ENCODE data around the gene MINDY4.

- TF ChIP-seq ZNF501 (tag by site-specific recombination; IDR thresholded peaks at IDR 0.05), result no peak
- no peak for TF ChIP-seq ZNF138 (tag by site-specific recombination; IDR thresholded peaks at IDR 0.05; ENCODE audit: borderline replicate concordance)
- TF ChIP-seq, protein P1, sequence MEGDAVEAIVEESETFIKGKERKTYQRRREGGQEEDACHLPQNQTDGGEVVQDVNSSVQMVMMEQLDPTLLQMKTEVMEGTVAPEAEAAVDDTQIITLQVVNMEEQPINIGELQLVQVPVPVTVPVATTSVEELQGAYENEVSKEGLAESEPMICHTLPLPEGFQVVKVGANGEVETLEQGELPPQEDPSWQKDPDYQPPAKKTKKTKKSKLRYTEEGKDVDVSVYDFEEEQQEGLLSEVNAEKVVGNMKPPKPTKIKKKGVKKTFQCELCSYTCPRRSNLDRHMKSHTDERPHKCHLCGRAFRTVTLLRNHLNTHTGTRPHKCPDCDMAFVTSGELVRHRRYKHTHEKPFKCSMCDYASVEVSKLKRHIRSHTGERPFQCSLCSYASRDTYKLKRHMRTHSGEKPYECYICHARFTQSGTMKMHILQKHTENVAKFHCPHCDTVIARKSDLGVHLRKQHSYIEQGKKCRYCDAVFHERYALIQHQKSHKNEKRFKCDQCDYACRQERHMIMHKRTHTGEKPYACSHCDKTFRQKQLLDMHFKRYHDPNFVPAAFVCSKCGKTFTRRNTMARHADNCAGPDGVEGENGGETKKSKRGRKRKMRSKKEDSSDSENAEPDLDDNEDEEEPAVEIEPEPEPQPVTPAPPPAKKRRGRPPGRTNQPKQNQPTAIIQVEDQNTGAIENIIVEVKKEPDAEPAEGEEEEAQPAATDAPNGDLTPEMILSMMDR (tag by site-specific recombination; IDR thresholded peaks at IDR 0.05), result no peak
- TF ChIP-seq SETDB1 (IDR thresholded peaks at IDR 0.05; ENCODE audit: insufficient read length, low read length), result no peak
- TF ChIP-seq, protein P2, sequence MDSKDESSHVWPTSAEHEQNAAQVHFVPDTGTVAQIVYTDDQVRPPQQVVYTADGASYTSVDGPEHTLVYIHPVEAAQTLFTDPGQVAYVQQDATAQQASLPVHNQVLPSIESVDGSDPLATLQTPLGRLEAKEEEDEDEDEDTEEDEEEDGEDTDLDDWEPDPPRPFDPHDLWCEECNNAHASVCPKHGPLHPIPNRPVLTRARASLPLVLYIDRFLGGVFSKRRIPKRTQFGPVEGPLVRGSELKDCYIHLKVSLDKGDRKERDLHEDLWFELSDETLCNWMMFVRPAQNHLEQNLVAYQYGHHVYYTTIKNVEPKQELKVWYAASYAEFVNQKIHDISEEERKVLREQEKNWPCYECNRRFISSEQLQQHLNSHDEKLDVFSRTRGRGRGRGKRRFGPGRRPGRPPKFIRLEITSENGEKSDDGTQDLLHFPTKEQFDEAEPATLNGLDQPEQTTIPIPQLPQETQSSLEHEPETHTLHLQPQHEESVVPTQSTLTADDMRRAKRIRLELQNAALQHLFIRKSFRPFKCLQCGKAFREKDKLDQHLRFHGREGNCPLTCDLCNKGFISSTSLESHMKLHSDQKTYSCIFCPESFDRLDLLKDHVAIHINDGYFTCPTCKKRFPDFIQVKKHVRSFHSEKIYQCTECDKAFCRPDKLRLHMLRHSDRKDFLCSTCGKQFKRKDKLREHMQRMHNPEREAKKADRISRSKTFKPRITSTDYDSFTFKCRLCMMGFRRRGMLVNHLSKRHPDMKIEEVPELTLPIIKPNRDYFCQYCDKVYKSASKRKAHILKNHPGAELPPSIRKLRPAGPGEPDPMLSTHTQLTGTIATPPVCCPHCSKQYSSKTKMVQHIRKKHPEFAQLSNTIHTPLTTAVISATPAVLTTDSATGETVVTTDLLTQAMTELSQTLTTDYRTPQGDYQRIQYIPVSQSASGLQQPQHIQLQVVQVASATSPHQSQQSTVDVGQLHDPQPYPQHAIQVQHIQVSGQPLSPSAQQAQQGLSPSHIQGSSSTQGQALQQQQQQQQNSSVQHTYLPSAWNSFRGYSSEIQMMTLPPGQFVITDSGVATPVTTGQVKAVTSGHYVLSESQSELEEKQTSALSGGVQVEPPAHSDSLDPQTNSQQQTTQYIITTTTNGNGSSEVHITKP (tag by site-specific recombination; IDR thresholded peaks at IDR 0.05), result no peak
- no peak for TF ChIP-seq ZNF202 (tag by site-specific recombination; IDR thresholded peaks at IDR 0.05; ENCODE audit: borderline replicate concordance)
- no peak for TF ChIP-seq ZBTB7A (tag by site-specific recombination; IDR thresholded peaks at IDR 0.05; ENCODE audit: low read depth)
- TF ChIP-seq ZNF510 (tag by site-specific recombination; IDR thresholded peaks at IDR 0.05; ENCODE audit: insufficient replicate concordance), result no peak
- no peak for TF ChIP-seq ZNF211 (tag by site-specific recombination; IDR thresholded peaks at IDR 0.05; ENCODE audit: low read depth)
- TF ChIP-seq, protein P3, sequence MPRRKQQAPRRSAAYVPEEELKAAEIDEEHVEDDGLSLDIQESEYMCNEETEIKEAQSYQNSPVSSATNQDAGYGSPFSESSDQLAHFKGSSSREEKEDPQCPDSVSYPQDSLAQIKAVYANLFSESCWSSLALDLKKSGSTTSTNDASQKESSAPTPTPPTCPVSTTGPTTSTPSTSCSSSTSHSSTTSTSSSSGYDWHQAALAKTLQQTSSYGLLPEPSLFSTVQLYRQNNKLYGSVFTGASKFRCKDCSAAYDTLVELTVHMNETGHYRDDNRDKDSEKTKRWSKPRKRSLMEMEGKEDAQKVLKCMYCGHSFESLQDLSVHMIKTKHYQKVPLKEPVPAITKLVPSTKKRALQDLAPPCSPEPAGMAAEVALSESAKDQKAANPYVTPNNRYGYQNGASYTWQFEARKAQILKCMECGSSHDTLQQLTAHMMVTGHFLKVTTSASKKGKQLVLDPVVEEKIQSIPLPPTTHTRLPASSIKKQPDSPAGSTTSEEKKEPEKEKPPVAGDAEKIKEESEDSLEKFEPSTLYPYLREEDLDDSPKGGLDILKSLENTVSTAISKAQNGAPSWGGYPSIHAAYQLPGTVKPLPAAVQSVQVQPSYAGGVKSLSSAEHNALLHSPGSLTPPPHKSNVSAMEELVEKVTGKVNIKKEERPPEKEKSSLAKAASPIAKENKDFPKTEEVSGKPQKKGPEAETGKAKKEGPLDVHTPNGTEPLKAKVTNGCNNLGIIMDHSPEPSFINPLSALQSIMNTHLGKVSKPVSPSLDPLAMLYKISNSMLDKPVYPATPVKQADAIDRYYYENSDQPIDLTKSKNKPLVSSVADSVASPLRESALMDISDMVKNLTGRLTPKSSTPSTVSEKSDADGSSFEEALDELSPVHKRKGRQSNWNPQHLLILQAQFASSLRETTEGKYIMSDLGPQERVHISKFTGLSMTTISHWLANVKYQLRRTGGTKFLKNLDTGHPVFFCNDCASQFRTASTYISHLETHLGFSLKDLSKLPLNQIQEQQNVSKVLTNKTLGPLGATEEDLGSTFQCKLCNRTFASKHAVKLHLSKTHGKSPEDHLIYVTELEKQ (tag by site-specific recombination; IDR thresholded peaks at IDR 0.05; ENCODE audit: borderline replicate concordance), result no peak
- no peak for TF ChIP-seq ZNF670 (tag by site-specific recombination; IDR thresholded peaks at IDR 0.05; ENCODE audit: low read depth)
- TF ChIP-seq, protein P4, sequence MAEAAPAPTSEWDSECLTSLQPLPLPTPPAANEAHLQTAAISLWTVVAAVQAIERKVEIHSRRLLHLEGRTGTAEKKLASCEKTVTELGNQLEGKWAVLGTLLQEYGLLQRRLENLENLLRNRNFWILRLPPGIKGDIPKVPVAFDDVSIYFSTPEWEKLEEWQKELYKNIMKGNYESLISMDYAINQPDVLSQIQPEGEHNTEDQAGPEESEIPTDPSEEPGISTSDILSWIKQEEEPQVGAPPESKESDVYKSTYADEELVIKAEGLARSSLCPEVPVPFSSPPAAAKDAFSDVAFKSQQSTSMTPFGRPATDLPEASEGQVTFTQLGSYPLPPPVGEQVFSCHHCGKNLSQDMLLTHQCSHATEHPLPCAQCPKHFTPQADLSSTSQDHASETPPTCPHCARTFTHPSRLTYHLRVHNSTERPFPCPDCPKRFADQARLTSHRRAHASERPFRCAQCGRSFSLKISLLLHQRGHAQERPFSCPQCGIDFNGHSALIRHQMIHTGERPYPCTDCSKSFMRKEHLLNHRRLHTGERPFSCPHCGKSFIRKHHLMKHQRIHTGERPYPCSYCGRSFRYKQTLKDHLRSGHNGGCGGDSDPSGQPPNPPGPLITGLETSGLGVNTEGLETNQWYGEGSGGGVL (tag by site-specific recombination; IDR thresholded peaks at IDR 0.05), result no peak
Measured at GRCh38 chr7:30843741-30844482, 72.7 kb downstream of the MINDY4 start.
